Stimulated activated CD4-positive, alpha-beta T cell treated with anti-CD3 and anti-CD28 coated beads, Interleukin-1b, Interleukin-23, amount 100 ng/mL, for 1 hour (primary cell): Measurements from ENCODE around the gene DPEP3.

Experiments used
- DNase-seq, 2 donors: peaks; one replicate each; pipeline ENCODE4 v3.0.0-alpha.2; 2020; ENCODE audit warnings: low read depth in 2 of 2

The DPEP3 gene

DNA sequence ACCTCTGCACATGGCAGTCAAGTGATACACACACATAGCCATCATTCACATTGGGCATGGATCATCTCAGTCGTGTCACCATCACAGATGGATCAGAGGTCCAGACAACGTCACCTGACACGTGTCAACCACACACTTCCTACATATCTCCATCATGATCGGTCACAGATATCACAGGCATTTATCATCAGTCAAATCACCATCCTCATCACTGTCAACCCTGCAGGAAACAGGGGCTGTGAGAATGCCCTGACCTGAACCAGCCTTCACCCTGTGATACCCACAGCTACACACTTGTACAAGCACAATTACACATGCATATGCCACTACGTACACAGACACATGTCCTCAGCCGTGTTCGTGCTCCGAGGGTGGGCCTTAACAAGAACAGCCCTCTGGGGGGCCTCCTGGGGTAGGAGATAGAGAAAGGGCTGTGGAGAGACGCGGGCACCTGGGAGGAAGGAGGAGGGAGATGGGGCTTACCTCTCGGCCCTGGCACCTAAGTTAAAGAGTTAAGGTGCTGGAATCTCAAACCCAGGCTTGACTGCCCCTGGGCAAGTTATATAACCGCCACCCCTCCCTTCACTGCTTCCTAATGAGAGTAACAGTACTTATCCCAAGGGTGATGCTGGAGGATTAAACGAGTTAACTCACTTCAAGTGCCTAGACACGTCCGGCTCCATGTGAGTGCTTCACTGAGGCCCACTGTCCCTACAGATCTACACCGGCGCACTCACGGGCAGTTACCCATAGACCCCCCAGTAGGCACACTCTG is 12.9 kb downstream of the DPEP3 start:
- no peak for DNase-seq

DNA sequence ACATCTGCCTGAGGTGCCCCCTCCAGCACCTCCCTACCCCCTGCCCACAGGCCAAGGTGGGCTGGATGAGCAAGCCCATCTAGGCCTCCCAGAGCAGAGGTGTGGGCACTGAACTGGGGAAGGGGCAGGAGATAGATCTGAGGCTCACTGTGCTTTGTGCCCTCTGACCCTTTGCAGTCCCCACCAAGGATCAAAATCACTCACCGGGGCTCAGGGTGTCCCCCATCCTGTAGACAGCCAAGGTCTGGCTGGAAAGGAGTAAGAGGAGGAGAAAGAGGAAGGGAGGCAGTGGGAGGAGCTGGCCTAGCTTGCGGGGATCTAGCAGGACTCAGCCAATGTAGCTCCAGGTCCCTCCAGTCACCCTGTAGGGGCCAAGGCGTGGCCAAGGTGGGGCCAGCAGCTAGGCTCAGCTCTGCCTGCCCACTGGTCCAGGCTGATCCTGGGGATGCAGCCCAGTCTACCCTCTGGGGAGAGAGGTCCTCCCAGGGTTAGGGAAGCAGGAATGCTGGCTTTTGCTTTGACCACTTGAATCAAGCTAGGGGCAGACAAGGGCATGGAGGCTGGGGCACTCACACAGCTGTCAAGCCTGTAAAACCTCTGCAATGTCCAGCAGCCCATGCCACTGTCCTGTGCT is 13.6 kb downstream of the DPEP3 start:
- no peak for DNase-seq

DNA sequence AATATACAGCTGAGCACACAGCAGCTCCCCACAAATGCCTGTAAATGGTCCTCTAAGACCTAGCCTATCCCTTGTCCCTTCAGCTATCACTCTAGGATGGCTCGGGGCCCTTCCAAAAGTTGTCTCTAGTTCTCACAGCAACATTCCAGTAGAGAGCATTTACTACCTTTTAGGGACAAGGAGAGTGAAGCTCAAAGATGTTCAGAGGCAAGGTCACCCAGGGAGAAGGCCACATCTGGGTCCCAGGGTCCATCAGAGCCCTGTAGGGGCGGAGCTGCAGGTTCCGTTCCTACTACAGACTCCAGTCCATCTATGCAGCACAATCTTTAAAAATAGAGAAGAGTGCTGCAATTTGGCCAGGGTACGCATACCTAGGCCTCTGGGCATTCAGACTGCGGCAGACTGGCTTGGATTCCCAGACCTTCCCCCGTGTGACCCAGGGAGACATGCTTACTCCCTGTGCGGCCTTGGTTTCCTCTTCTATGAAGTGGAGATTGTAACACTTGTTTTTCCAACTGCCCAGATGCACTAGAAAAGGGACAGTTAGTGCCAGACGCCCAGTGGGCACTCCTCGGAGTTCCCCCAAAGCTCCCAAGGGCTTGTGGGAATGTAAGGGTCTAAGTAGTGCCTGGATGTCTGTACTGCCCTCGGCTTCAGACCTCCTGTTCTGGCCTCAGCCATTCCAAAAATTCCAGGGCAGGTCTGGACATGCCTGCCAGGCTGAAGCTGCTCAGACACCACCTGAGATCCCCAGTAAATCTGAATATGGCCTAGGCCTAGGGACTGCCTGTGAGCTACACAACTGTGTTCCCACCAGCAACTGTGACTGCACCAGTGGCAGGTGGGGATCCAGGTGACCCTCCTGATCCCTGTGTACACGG is 14.4 kb downstream of the DPEP3 start:
- DNase-seq = no peak

DNA sequence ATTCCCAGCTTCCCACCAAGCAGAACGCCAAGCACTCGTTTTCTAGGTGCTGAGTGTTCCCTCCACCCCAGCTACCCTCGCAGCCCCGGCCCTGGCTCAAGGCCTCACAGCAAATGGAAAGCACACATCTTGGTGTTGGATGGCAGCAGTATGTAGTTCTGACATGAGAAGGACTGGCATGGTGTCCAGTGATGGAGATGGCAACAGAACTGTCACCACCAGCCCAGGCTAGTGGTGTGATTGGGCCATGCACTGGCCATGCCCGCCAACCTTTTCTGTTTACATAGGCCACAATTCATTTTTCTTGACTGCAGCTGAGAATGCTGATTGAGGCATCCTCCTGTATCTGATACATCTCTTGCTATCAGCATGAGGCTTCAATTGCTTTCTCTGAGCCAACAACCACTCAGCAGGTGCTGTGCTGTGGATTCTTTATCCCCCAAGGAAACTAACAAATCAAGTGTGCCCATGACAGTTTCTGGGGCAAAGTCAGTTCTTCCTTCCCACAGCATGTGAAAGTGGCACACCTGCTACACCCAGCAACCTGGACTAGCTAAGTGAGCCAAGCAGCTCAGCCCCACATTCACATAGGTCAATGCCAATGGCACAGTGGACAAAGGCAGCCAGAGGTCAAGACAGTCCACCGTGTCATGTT is 15.7 kb downstream of the DPEP3 start:
- no peak for DNase-seq

DNA sequence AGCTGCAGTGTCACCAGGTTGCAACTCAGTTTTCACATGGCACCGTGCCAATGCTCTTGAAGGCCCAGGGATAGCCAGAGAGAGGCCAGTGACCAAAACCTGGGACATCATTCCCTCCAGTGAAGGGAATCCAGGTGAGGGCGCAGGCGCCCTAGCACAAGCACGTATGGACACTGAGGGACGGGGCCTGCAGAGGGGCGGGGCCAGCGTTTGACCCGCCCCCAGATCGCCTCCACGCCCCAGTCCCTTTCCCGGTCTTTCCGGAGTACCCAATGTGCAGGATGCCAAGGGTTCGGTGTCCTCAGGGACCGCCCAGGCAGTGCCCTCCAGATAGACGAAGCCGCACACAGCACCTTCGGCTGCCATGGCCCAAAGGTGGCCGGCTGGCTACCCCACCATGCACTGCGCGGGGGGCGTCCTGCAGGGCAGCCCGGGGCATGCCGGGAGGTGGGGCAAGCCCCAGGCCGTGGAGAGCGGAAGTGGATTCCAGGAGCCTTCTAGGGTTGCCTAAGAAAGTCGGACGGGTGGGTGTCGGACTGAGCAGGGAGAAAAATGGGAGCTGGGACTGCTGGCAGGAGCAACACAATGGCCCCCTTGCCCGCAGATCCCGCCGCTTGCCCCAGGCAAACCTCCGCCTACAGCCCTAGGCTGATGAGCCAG is 16.5 kb downstream of the DPEP3 start:
- no peak for DNase-seq

DNA sequence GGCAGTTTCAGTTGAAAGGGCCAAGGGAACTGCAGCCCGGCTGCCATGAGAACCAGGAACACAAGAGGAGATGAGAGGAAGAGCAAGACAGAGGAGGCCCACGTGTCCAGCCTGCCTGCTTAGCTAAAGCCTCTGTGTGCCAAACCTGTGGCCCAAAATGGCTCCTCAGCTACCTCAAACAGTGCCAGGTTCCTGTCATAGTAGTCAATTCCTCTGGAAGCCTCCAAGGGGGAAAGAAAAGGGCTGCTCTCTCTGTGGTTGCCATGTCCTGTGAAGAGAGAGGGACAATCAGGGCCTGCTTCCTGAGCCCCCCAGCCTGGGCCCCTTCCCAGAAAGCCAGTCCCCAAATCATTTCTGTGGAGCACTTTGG is 17.0 kb downstream of the DPEP3 start:
- DNase-seq = no peak

DNA sequence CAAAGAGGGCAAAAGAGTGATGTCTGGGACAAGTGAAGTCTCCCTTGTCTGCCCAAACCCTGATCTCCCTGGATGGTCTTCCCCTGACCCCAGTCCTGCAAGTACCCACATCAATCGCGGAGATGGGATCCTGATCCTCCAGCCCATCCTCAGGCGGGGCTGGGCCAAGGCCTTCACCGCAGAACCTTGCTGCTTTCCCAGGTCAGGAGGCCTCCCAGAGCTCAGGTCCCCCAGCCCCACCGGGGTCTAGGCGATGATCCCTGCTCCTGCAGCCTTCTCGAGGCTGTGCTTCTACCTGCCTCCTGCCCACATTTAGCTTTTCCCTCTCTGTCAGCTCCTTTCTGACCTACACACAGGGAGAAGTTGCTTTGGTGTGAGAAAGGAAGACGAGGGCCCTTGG is 18.2 kb downstream of the DPEP3 start:
- no peak for DNase-seq

DNA sequence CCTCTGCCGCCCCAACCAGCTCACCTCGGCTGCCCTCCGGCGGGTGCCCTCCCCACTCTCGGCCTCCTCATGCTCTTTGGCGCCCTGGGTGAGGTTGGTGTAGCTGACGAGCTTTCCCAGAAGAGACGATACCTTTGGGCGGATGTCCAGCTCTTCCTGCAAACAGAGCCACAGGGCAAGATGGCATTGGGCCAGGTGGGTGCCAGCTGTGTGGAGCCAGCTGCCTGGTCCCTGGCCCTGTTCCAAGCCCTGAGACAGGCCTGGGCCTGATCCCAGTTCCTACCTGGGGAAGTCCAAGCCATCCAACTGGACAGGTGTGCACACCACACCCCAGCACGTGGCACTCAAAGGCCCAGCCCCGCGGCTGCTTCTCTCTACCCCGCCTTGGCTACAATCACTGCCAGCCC is 18.7 kb downstream of the DPEP3 start:
- DNase-seq = no peak

DNA sequence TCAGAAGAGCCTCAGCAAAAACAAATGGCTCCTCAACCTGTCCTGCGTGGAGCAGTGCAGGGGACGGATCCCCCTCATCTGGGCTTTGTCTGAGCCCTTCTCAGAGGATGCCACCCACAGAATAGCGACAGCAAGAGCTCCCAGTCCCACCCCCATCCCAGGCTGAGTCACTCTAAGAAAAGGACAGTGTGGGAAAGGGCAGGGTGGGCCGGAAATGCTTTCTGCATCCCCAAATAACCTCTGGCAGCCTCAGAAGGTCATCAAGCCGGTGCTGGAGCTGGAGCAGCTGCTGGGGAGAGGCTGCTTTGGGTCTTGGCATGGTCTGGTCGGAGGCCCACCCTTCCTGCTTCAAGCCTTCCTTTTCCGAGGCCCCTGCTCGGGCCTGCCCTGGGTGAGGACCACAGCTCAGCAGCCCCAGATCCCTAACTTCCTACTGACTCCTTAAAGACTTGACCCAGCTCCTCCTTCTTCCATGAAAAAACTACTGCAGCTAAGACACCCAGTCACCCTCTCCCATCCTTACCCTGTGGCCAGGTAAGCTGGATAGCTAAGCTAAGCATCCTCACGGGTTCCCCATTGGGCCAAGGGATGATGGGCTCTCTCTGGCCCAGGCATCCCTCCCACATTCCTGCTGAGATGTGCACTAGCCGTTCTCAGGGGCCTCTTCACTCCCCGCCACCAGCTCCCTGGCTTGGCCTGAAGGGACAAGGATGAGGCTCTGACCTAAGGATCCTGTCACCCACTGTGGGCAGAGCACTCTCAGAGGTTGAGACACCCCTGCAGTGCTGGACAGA is 20.6 kb downstream of the DPEP3 start:
- DNase-seq = no peak

DNA sequence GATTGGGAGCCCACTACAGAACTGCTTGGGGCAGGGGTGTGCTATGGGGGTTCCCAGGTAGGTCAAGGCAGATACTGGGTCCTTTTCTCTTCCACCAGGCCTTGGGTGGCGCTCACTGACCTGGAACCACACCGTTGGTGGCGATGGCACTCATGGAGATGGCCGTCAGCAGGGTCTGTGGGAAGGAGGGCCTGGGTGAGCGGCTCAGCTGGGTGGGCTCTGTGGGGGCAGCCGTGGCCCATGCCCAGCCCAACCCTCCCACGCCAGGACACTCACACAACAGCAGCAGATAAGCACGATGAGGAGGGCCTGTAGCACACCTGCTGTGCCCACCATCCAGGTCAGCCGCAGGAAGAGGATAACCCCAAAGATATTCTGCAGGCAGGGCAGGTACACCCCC is 22.7 kb downstream of the DPEP3 start:
- no peak for DNase-seq

DNA sequence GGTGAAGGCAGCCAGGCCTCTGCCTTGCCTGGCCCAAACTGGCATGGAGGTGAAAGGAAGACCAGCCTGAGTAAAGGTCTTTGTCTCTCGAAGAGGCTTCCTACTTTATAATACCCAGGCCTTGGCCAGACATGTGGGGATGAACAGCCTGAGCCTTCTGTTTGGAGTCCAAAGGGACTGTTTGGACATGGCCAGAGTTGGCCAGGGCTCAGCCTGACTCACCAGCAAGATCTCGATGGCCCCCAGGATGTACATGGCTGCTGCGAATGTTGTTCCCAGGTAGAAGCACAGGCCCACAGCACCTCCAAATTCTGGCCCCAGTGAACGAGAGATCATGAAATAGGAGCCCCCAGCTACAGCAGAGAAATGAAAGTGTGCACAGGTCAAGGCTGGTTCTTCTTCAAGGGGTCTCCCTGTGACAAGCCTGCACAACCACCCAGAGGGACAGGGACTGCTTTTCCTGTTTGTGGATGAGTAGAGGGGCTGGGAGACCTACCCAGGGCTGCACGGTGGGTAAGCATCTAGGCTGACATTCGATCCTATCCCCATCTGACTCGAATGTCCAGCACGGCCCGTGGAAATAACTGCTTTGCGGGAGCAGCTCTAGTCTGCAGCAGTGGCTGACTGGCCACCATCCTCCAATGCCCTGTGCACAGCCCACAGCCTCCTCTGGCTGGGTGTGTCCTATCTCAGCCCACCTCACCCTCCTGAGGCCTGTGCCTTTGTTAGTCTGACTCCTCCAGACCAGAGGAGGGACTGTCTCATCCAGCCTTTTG is 25.7 kb downstream of the DPEP3 start:
- no peak for DNase-seq

DNA sequence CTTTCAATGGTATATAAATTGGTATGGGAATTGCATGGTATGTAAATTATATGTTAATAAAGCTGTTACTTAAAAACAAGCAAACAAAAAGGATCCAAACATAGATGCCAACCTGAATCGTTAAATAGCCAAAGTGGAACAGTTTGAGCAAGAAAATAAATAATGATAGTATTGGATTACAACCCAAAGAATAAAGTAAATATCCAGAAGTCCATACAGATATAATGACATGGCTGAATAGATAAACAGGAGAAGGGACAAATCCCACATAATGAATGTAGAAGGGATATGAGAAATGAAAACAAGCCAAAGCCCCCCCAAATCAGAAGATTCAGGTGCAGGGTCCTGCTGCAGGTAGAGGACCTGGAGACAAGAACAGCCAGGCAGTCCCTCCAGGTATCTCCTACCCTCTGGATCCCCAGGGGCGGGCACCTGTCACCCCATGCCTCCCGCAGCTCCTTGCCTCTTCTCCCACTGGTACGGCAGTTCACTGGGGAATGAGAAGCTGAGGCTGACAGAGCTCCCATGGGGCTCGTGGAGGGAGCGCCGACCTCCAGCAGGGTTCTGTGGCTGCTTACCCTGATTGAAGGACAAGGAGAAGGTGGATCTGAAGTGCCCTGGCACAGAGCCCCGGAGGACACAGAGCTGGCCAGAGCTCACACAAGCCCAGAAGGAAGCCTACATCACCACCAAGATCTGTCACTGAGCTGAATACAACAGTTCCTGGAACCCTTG is 26.5 kb downstream of the DPEP3 start:
- DNase-seq = no peak

DNA sequence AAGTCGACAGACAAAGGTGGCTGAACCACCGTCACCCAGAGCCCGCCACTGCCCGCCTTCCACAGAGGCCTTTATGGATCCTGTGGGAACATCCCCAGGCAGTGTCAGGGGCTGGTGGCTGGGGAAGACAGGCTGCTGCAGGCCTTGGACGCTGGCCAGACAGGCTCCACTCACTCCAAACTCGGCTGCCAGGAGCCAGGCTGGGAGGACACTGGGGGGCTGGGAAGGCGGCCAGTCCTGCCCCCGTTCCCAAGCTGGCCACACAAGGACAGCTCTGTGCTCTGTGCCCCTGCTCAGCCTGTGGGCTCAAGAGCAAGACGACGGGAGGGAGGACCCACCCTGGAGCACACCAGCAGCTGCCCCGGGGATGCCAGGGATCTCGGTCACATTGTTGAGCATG is 28.8 kb downstream of the DPEP3 start:
- no peak for DNase-seq

DNA sequence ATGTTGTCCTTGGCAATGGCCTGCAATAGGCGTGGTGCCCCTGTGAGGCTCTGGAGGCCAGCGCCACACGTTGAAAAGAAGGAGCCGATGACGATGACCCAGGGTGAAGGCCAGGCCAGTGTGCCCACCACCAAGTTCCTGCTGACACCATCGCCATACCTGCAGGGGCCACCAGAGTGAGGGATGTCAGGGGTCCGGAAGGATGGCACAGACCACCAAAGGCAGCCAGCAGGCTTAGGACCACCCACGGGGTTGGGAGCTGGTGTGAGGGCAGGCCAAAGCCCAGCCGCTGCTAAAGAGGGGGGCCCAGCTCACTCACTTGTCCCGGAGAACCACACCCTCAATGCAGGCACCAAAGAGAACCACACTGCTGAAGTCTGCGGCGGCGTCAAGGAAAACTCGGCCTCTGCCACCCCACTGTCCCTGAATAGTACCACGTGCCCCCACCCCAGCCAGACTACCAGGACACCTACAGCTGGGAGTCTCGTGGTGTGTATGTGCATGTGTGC is 29.9 kb downstream of the DPEP3 start:
- DNase-seq = no peak

DNA sequence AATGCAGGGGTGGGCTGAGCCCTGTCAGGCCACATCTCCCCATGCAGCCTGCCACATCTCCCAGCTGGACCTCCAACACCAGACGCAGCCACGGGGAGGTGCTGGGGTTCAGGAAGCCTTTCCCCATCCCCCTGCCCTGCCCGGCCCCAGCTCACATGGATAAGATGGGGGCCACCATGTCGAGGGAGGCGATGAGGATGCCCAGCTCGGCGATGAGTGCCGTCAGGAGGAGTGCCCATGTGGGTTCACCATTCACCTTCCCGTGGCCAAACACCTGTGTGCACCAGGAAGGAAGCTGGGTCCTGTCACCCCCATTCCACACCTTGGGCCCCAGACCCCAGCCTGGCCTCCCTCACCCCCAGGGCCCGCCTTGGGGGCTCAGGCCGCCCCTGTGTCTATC is 30.7 kb downstream of the DPEP3 start:
- DNase-seq = no peak

DNA sequence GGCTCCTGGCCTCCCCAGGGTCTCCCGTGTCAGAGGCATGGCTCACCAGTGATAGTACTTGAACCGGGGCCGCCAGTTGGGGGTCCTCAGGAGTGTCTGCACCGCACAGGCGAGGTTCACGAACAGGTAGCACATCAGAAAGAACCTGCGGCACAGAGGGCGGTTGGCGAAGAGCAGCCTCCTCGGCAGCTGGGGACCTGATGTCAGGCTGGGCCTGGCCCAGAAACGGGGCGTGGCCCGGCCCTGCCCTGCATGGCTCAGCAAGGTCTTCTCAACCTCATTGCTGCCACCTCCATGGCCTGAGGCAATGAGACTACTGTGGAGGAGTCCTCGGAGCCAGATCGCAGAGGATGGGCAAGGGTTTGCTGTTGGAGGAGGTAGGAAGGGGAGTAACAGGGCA is 32.3 kb downstream of the DPEP3 start:
- DNase-seq = no peak

DNA sequence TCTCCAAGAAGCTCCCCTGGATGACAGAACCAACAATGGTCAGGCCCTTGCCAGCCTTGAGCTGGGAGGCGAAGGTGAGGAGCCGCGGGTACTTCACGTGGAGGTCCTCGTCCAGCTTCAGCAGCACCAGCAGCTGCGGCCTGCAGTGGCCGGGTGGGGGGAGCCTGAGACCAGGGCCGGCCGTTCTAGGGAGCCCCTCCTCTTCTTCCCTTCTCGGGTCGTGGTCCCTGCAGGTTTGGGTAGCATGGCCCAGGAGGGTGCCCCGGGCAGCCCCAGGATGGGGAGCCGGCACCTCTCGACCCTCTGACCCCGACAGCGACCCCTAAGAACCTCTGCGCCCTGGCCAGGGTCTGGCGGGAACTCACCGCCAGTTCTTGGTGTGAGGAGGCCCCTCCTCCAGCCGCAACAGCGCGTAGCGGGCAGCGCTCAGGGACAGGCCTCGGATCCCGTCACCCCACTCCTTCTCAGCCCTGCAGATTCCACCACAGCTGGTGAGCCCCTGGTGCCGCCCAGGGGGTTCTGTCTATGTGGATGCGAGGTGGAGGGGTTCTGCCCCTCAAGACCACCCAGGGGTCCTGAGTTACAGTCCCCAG is 33.2 kb downstream of the DPEP3 start:
- no peak for DNase-seq

DNA sequence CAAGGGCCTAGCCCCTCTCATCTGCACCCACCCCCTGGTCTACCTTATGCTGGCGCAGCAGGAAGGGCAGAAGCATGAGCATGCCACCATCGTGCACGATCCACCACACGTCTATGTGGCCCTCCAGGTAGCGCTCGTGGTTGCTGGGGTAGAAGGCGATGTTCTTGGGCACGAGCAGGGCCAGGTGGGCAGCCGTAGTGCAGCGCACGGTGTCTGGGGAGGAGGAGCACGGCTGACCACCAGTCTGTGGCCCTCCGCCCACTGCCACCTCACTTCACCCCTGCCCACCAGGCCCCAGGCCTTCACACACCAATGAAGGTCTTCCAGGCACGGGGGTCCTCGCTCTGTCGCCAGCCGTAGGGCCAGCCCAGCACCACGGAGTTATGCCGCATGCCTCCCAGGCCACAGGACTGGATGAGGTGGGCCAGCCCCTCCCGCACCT is 34.1 kb downstream of the DPEP3 start:
- no peak for DNase-seq
